HG03159 (cell line): ENCODE data around the gene STH.

Experiments
- ATAC-seq: cut with Tn5 transposase; IDR thresholded peaks from one replicate; pipeline ENCODE4 v1.9.1; 2021; ENCODE audit warnings: mild to moderate bottlenecking, moderate library complexity; ENCODE audit not compliant: unreplicated experiment

The STH gene

GRCh38 chr17:46025060-46025459 is 26.0 kb downstream of the STH start:
- ATAC-seq, result no peak

- ATAC-seq, result no peak
These were observed 26.6 kb downstream of the STH start for GRCh38 chr17:46025510-46026165.

- ATAC-seq, result no peak
These were observed 27.4 kb downstream of the STH start for GRCh38 chr17:46026166-46027047.

GRCh38 chr17:46027048-46027975 is 28.3 kb downstream of the STH start:
- no peak for ATAC-seq

- no peak for ATAC-seq
These were observed 28.9 kb downstream of the STH start for GRCh38 chr17:46027976-46028325.

GRCh38 chr17:46028374-46028773 is 29.3 kb downstream of the STH start:
- no peak for ATAC-seq

GRCh38 chr17:46028981-46029565 is 30.0 kb downstream of the STH start:
- no peak for ATAC-seq

- ATAC-seq, result no peak
These were observed 30.6 kb downstream of the STH start for GRCh38 chr17:46029627-46030026.

GRCh38 chr17:46030752-46031151 is 31.7 kb downstream of the STH start:
- no peak for ATAC-seq

GRCh38 chr17:46031440-46031839 is 32.4 kb downstream of the STH start:
- ATAC-seq, result no peak

- no peak for ATAC-seq
These were observed 32.9 kb downstream of the STH start for GRCh38 chr17:46031920-46032319.

GRCh38 chr17:46032909-46033308 is 33.9 kb downstream of the STH start:
- no peak for ATAC-seq

- ATAC-seq, result no peak
These were observed 34.3 kb downstream of the STH start for GRCh38 chr17:46033392-46033791.

- peak; percentile 56 for ATAC-seq
These were observed 36.2 kb downstream of the STH start for GRCh38 chr17:46035112-46035818.

GRCh38 chr17:46036491-46036890 is 37.4 kb downstream of the STH start:
- ATAC-seq, result no peak

GRCh38 chr17:46037722-46038255 is 38.7 kb downstream of the STH start:
- no peak for ATAC-seq

GRCh38 chr17:46038414-46038813 is 39.4 kb downstream of the STH start:
- no peak for ATAC-seq

- ATAC-seq, result no peak
These were observed 39.9 kb downstream of the STH start for GRCh38 chr17:46038937-46039336.

- ATAC-seq, result no peak
These were observed 40.6 kb downstream of the STH start for GRCh38 chr17:46039592-46040186.

- no peak for ATAC-seq
These were observed 43.2 kb downstream of the STH start for GRCh38 chr17:46042246-46042645.
